Epidermal melanocyte (primary cell): ENCODE data around the gene ENTPD1.
"Not testable (repeated sequence)": the region's sequence is repeated elsewhere in the genome, so short reads cannot be mapped to it uniquely, and the experiment has no call there.

ENCODE experiments used
- DNase-seq: peaks from one replicate; pipeline ENCODE4 v3.0.0; 2011; ENCODE audit warnings: low spot score; ENCODE audit not compliant: insufficient read length

Gene ENTPD1

GRCh38 chr10:95916039-95916438, 160.1 kb downstream of the ENTPD1 start:
- not testable (repeated sequence) for DNase-seq
